Heart left ventricle (tissue), 16 donors: ENCODE data around the gene STK11. TPM values are rescaled to one million over a fixed set of nuclear protein-coding genes. Genes with fewer than 3 reads are reported as not detected.

Experiments
- ATAC-seq, 4 donors: fragments of 200-7000 bp; cut with Tn5 transposase; one replicate each; pipeline ENCODE4 v1.9.1; 2020 to 2022; ENCODE audit warnings: moderate library complexity in 4 of 4, mild to moderate bottlenecking in 3 of 4, moderate number of reproducible peaks in 1 of 4
- DNase-seq, 5 donors: peaks; one replicate each; pipeline ENCODE4 v3.0.0-alpha.2; 2020
- H3K27ac ChIP-seq, 12 donors: fragments of 200-600 bp; sonication (generic) in 4 of 12; one replicate each; pipeline versions ENCODE4 v1.5.0 to v1.8.0; 2016 to 2022; ENCODE audit warnings: mild to moderate bottlenecking in 2 of 12
- H3K27me3 ChIP-seq, 9 donors: fragments of 200-600 bp; sonication (generic) in 2 of 9; one replicate each; pipeline versions ENCODE4 v1.5.1 to v1.8.0; 2016 to 2022; ENCODE audit warnings: mild to moderate bottlenecking in 3 of 9
- H3K36me3 ChIP-seq, 9 donors: fragments of 200-600 bp; sonication (generic) in 2 of 9; one replicate each; pipeline versions ENCODE4 v1.5.0 to v1.8.0; 2018 to 2022; ENCODE audit warnings: mild to moderate bottlenecking in 2 of 9
- H3K4me1 ChIP-seq, 12 donors: fragments of 200-600 bp; sonication (generic) in 4 of 12; one replicate each; pipeline versions ENCODE4 v1.5.0 to v1.8.0; 2016 to 2022; ENCODE audit warnings: mild to moderate bottlenecking in 3 of 12
- H3K4me3 ChIP-seq, 12 donors: fragments of 200-600 bp; sonication (generic) in 4 of 12; one replicate each; pipeline versions ENCODE4 v1.5.0 to v1.8.0; 2017 to 2022; ENCODE audit warnings: mild to moderate bottlenecking in 9 of 12, moderate library complexity in 4 of 12
- H3K9me3 ChIP-seq, 12 donors: fragments of 200-600 bp; sonication (generic) in 4 of 12; one replicate each; pipeline versions ENCODE4 v1.5.0 to v1.8.0; 2016 to 2022; ENCODE audit warnings: mild to moderate bottlenecking in 1 of 12
- POLR2A ChIP-seq, 2 donors: fragments of 450-650 bp; IDR thresholded peaks; one replicate each; pipeline ENCODE4 v1.6.1; 2017; ENCODE audit warnings: antibody characterized with exemption in 2 of 2, mild to moderate bottlenecking in 2 of 2, moderate library complexity in 2 of 2
- WGBS, 4 donors: extraction: QIAGEN DNeasy Blood & Tissue Kit in 2 of 4; methylation state at CpG; one replicate each; pipeline versions ENCODE4 v1.1.5 to v1.1.7; 2013 to 2018; 5-methylcytosine and 5-hydroxymethylcytosine counted together
- intact Hi-C, 10 donors: fragments of 100-400 bp; cut with DNase I; formaldehyde crosslinking; loops; one replicate each; pipeline versions ENCODE4 v1.11.1 to v1.14.2; 2022
- polyA plus RNA-seq, 2 donors: library from polyadenylated mRNA; stranded (reverse); fragments of 200-250 nt; gene quantifications; one replicate each; pipeline ENCODE4 v1.2.3, GENCODE V29; 2013
- total RNA-seq, 9 donors: library from RNA; depleted of rRNA in 2 of 9; stranded (reverse); fragments of >200 nt in 2 of 9; fragmentation: NEBNext Ultra II Directional in 3 of 9; extraction: Animal tissue kit (Norgen Biotek cat#: 25700) in 3 of 9; gene quantifications; one replicate each; pipeline versions ENCODE4 v1.1.0 to v1.2.4, GENCODE V29; 2016 to 2023
- TF ChIP-seq, protein P1 (sequence below), 12 donors: fragments of 200-600 bp; sonication (generic) in 4 of 12; IDR thresholded peaks; one replicate each; pipeline versions ENCODE4 v1.5.0 to v1.8.0; 2018 to 2022; ENCODE audit warnings: antibody characterized with exemption in 12 of 12, mild to moderate bottlenecking in 5 of 12
- donor health status: ischemic (EF 13 %, LVEDD 7.1; RV severe dilation, severe dysfunction).
- donor health status: healthy with polysubstance abuse.
- donor health status: DM: no; HTN: yes; CAD: no.
- donor health status: DM: no; HTN: no; CAD: no.
- donor health status: ischemic (EF 25% LVEDD 6.9; RV normal size, moderate dysfunction).
- donor health status: ischemic (EF 25% LVEDD 5.7; RV mildly dilated, moderate dysfunction).
- donor health status: healthy.
- donor health status: DM: yes; HTN: yes; CAD: no.
- donor health status: ischemic (EF 35%, LVEDD 5.7; RV mildly dilated, moderate dysfunction).
- donor health status: nonischemic (EF 11% LVEDD 7.7; RV severe dilation, severe dysfunction).
- donor health status: DM: yes; HTN: yes; CAD: no.
- donor health status: PGD.
- donor health status: ischemic (EF 29% LVEDD 5.4; RV normal size, mild dysfunction).
- donor health status: nonischemic (EF 23%, LVEDD 6.1; RV moderate dilation, normal function).

Gene STK11
- total and polyA plus RNA-seq, 11 donors, result 44.7 to 92.0 (median 50.7) TPM

GRCh38 chr19:1157931-1158884 lies 47.4 kb upstream of the STK11 start:
- no peak overlapping the region for H3K27ac ChIP-seq
- WGBS, 4 donors, result 94 to 96% (median 96%) methylated on average over 38 to 69 of the region's 69 CpGs
- H3K4me3 ChIP-seq, result no peak overlapping the region
- DNase-seq (no peak), ATAC-seq (no peak)
- TF ChIP-seq, protein P1, sequence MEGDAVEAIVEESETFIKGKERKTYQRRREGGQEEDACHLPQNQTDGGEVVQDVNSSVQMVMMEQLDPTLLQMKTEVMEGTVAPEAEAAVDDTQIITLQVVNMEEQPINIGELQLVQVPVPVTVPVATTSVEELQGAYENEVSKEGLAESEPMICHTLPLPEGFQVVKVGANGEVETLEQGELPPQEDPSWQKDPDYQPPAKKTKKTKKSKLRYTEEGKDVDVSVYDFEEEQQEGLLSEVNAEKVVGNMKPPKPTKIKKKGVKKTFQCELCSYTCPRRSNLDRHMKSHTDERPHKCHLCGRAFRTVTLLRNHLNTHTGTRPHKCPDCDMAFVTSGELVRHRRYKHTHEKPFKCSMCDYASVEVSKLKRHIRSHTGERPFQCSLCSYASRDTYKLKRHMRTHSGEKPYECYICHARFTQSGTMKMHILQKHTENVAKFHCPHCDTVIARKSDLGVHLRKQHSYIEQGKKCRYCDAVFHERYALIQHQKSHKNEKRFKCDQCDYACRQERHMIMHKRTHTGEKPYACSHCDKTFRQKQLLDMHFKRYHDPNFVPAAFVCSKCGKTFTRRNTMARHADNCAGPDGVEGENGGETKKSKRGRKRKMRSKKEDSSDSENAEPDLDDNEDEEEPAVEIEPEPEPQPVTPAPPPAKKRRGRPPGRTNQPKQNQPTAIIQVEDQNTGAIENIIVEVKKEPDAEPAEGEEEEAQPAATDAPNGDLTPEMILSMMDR (IDR thresholded peaks at IDR 0.05), result no peak
- H3K36me3 ChIP-seq, result peaks cover 0 to 16% (median 6%) of the 10 kb centered on the region in 9 donors
- H3K4me1 ChIP-seq, result peaks cover 6 to 47% (median 25%) of the 10 kb centered on the region in 12 donors
- intact Hi-C loops, result no loop called here
- H3K9me3 ChIP-seq, result no peaks in the 10 kb centered on the region
- no peaks in the 10 kb centered on the region for H3K27me3 ChIP-seq

DNA sequence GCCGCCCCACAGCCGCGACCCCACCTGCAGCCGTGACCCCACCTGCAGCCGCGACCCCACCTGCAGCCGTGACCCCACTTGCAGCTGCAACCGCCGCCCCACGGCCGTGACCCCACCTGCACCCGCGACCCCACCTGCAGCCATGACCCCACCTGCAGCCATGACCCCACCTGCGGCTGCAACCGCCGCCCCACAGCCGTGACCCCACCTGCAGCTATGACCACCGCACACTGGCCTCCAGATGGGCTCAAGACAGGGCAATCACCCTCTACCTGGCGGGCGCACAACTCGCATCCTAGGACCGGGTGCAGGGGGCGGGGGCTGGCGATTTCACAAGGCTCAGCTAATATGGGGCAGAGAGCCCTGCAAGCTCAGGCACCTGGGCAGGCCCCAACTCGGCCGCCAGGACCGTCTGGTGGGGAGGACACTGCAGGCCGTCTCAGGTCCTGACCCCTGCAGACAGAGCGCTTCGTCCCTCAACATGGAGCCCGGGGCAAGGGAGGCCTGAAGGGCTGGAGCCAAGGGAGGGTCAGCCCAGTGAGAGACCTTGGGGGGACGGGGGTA lies 46.6 kb upstream of the STK11 start:
- ATAC-seq (no peak), DNase-seq (peak in 1 of 5 donors; percentile 8)
- peaks cover 0 to 11% (median 2%) of the 10 kb centered on the region in 9 donors for H3K36me3 ChIP-seq
- no peak overlapping the region for H3K27ac ChIP-seq
- H3K4me1 ChIP-seq, result peaks cover 6 to 47% (median 26%) of the 10 kb centered on the region in 12 donors
- no peaks in the 10 kb centered on the region for H3K9me3 ChIP-seq
- TF ChIP-seq, protein P1 (IDR thresholded peaks at IDR 0.05), result no peak
- TF ChIP-seq POLR2A (IDR thresholded peaks at IDR 0.05), result no peak
- WGBS, 4 donors, result 84 to 97% (median 97%) methylated on average over 24 to 32 of the region's 32 CpGs
- no peaks in the 10 kb centered on the region for H3K27me3 ChIP-seq
- H3K4me3 ChIP-seq, result no peak overlapping the region
- intact Hi-C loops, result no loop called here

DNA sequence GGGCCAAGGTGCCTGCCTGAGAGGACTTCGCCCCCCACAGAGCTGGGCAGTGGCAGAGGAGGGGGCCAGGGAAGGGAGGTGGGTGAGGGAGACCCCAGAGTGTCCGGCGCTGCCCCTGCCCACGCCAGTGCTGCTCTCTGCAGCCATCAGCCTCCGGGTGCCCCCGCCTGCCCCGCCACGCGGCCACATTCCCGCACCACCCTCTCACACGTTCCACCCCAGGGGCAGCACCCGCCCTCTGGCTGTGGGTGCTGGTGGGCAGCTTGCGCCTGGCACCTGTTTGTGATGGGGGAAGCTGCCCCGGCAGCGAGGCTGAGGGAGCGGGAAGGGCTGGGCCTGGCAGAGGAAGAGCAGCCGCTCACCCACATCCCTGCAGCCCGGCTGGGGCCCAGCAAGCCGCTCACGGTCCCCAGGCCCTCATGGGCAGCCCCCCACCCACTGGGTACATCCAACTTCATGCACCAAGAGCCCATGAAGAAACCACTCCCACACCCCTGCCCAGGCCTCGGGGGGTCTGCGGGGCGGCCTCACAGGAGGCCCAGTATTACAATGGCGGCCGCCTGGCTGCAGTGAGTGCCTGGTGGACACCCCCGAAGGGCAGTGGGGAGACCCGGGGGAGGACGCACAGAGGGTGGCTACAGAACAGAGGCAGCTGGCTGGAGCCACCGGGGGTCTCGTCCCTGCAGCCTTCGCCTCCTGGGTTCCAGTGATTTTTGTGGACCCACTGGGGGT lies 45.5 kb upstream of the STK11 start:
- Histone ChIP-seq H3K4me3 (no peak overlapping the region), H3K27me3 (no peaks in the 10 kb centered on the region), H3K36me3 (peaks cover 0 to 8% (median 0%) of the 10 kb centered on the region in 9 donors), H3K9me3 (no peaks in the 10 kb centered on the region), H3K4me1 (peaks cover 6 to 39% (median 18%) of the 10 kb centered on the region in 12 donors), H3K27ac (no peak overlapping the region)
- intact Hi-C loops, result no loop called here
- ATAC-seq, result no peak
- no peak for TF ChIP-seq POLR2A (IDR thresholded peaks at IDR 0.05)
- TF ChIP-seq, protein P1 (IDR thresholded peaks at IDR 0.05), result no peak
- no peak for DNase-seq
- WGBS, 4 donors, result 92 to 95% (median 94%) methylated on average over 23 to 31 of the region's 31 CpGs
